Mucosa of gallbladder (tissue), 1 donor: Measurements from ENCODE around the gene CSTF2T. TPM values are rescaled to one million over a fixed set of nuclear protein-coding genes. Genes with fewer than 3 reads are reported as not detected.

Experiments
- DNase-seq: peaks from one replicate; pipeline ENCODE4 v3.0.0-alpha.2; 2020; ENCODE audit warnings: low spot score
- total RNA-seq: library from RNA; stranded (reverse); gene quantifications from one replicate; pipeline ENCODE4 v1.2.1, GENCODE V29; 2021
- donor health status: DM: no; HTN: no; CAD: no.

The CSTF2T gene
- total RNA-seq, 1 donor from 2014 or later = 22.6 TPM

- no peak for DNase-seq
Observed at GRCh38 chr10:51649064-51649463, 50.3 kb downstream of the CSTF2T start.
